GM19099 (cell line): Measurements from ENCODE around the gene TBL1X.

ENCODE experiments used
- POLR2A ChIP-seq: IDR thresholded peaks from 3 replicates; pipeline ENCODE4 v1.6.1; 2011; ENCODE audit warnings: low read depth; ENCODE audit not compliant: insufficient read length; ENCODE audit errors: extremely low read depth

The TBL1X gene

GRCh38 chrX:9534686-9535085 is 69.8 kb downstream of the TBL1X start:
- no peak for TF ChIP-seq POLR2A

- no peak for TF ChIP-seq POLR2A
These were observed 70.2 kb downstream of the TBL1X start for GRCh38 chrX:9535101-9535500.

GRCh38 chrX:9537781-9538180 is 72.9 kb downstream of the TBL1X start:
- TF ChIP-seq POLR2A, result no peak

- no peak for TF ChIP-seq POLR2A
These were observed 73.7 kb downstream of the TBL1X start for GRCh38 chrX:9538544-9539045.

- TF ChIP-seq POLR2A, result no peak
These were observed 74.9 kb downstream of the TBL1X start for GRCh38 chrX:9539605-9540387.

- TF ChIP-seq POLR2A, result no peak
These were observed 77.4 kb downstream of the TBL1X start for GRCh38 chrX:9542106-9542760.

GRCh38 chrX:9542761-9543111 is 77.9 kb downstream of the TBL1X start:
- no peak for TF ChIP-seq POLR2A

- no peak for TF ChIP-seq POLR2A
These were observed 90.5 kb downstream of the TBL1X start for GRCh38 chrX:9555354-9555753.

GRCh38 chrX:9557091-9557490 is 92.2 kb downstream of the TBL1X start:
- no peak for TF ChIP-seq POLR2A

- no peak for TF ChIP-seq POLR2A
These were observed 92.7 kb downstream of the TBL1X start for GRCh38 chrX:9557521-9557920.

GRCh38 chrX:9558615-9559014 is 93.8 kb downstream of the TBL1X start:
- no peak for TF ChIP-seq POLR2A

- TF ChIP-seq POLR2A, result no peak
These were observed 95.4 kb downstream of the TBL1X start for GRCh38 chrX:9560219-9560618.

- TF ChIP-seq POLR2A, result no peak
These were observed 96.3 kb downstream of the TBL1X start for GRCh38 chrX:9561199-9561598.

- no peak for TF ChIP-seq POLR2A
These were observed 98.0 kb downstream of the TBL1X start for GRCh38 chrX:9562851-9563250.

- TF ChIP-seq POLR2A, result no peak
These were observed 101.3 kb downstream of the TBL1X start for GRCh38 chrX:9566150-9566621.

- no peak for TF ChIP-seq POLR2A
These were observed 105.0 kb downstream of the TBL1X start for GRCh38 chrX:9569876-9570301.
